Glutamatergic neuron (in vitro differentiated cells): ENCODE data around the gene ZNF385C. TPM values are rescaled to one million over a fixed set of nuclear protein-coding genes. Genes with fewer than 3 reads are reported as not detected.

Source experiments
- DNase-seq: peaks from one replicate; pipeline ENCODE4 v3.0.0; 2022
- H3K27ac Mint-ChIP-seq: one replicate; pipeline ENCODE4 v1.8.0; 2020; ENCODE audit warnings: mild to moderate bottlenecking, mixed read lengths, inconsistent platforms; ENCODE audit not compliant: unreplicated experiment
- H3K27me3 Mint-ChIP-seq: one replicate; pipeline ENCODE4 v1.8.0; 2020; ENCODE audit warnings: mild to moderate bottlenecking, moderate library complexity, mixed read lengths, inconsistent platforms; ENCODE audit not compliant: unreplicated experiment
- H3K36me3 Mint-ChIP-seq: one replicate; pipeline ENCODE4 v1.8.0; 2020; ENCODE audit warnings: mild to moderate bottlenecking, mixed read lengths, inconsistent platforms; ENCODE audit not compliant: unreplicated experiment
- H3K4me1 Mint-ChIP-seq: one replicate; pipeline ENCODE4 v1.8.0; 2020; ENCODE audit warnings: mild to moderate bottlenecking, low read depth, mixed read lengths, inconsistent platforms; ENCODE audit not compliant: unreplicated experiment
- H3K4me3 Mint-ChIP-seq: one replicate; pipeline ENCODE4 v1.8.0; 2020; ENCODE audit warnings: mild to moderate bottlenecking, mixed read lengths, inconsistent platforms; ENCODE audit not compliant: unreplicated experiment
- H3K9me3 Mint-ChIP-seq: one replicate; pipeline ENCODE4 v1.8.0; 2020; ENCODE audit warnings: mild to moderate bottlenecking, moderate library complexity, mixed read lengths, inconsistent platforms; ENCODE audit not compliant: unreplicated experiment
- CTCF ChIP-seq: fragments of 200-600 bp; sonication (generic); IDR thresholded peaks from one replicate; pipeline ENCODE4 v1.5.0; 2021; ENCODE audit not compliant: partially characterized antibody, unreplicated experiment
- total RNA-seq: library from RNA; stranded (reverse); fragmentation: NEBNext Ultra II Directional; extraction: Animal tissue kit (Norgen Biotek cat#: 25700); gene quantifications from one replicate; pipeline ENCODE4 v1.2.1, GENCODE V29; 2021; ENCODE audit not compliant: unreplicated experiment

Gene ZNF385C
- total RNA-seq, 1 donor from 2014 or later = 1.5 TPM

GRCh38 chr17:42065201-42065600 is 33.1 kb downstream of the ZNF385C start:
- TF ChIP-seq CTCF = no peak
- H3K4me3 Mint-ChIP-seq = no peak overlapping the region
- H3K27ac Mint-ChIP-seq = no peak overlapping the region
- H3K27me3 Mint-ChIP-seq = peaks cover 7% of the 10 kb centered on the region
- H3K36me3 Mint-ChIP-seq = no peaks in the 10 kb centered on the region
- DNase-seq = no peak
- H3K9me3 Mint-ChIP-seq = peaks cover 1% of the 10 kb centered on the region
- peaks cover 3% of the 10 kb centered on the region for H3K4me1 Mint-ChIP-seq

GRCh38 chr17:42062681-42063080 is 35.6 kb downstream of the ZNF385C start:
- H3K4me3 Mint-ChIP-seq = no peak overlapping the region
- H3K36me3 Mint-ChIP-seq = no peaks in the 10 kb centered on the region
- H3K9me3 Mint-ChIP-seq = peaks cover 1% of the 10 kb centered on the region
- H3K4me1 Mint-ChIP-seq = peaks cover 3% of the 10 kb centered on the region
- peaks cover 9% of the 10 kb centered on the region for H3K27me3 Mint-ChIP-seq
- no peak for DNase-seq
- TF ChIP-seq CTCF = no peak
- no peak overlapping the region for H3K27ac Mint-ChIP-seq

GRCh38 chr17:42061646-42062487 is 36.4 kb downstream of the ZNF385C start:
- peaks cover 3% of the 10 kb centered on the region for H3K4me1 Mint-ChIP-seq
- H3K36me3 Mint-ChIP-seq = no peaks in the 10 kb centered on the region
- peaks cover 1% of the 10 kb centered on the region for H3K9me3 Mint-ChIP-seq
- DNase-seq = no peak
- no peak overlapping the region for H3K27ac Mint-ChIP-seq
- no peak overlapping the region for H3K4me3 Mint-ChIP-seq
- TF ChIP-seq CTCF = no peak
- H3K27me3 Mint-ChIP-seq = peaks cover 9% of the 10 kb centered on the region

- TF ChIP-seq CTCF = no peak
- DNase-seq = no peak
- no peak overlapping the region for H3K4me3 Mint-ChIP-seq
- no peaks in the 10 kb centered on the region for H3K36me3 Mint-ChIP-seq
- peaks cover 3% of the 10 kb centered on the region for H3K4me1 Mint-ChIP-seq
- peaks cover 1% of the 10 kb centered on the region for H3K9me3 Mint-ChIP-seq
- peaks cover 9% of the 10 kb centered on the region for H3K27me3 Mint-ChIP-seq
- H3K27ac Mint-ChIP-seq = no peak overlapping the region
These were observed 38.0 kb downstream of the ZNF385C start for GRCh38 chr17:42060231-42060630.

GRCh38 chr17:42059815-42060214 is 38.5 kb downstream of the ZNF385C start:
- no peak for TF ChIP-seq CTCF
- H3K36me3 Mint-ChIP-seq = no peaks in the 10 kb centered on the region
- H3K9me3 Mint-ChIP-seq = peaks cover 1% of the 10 kb centered on the region
- DNase-seq = no peak
- no peak overlapping the region for H3K27ac Mint-ChIP-seq
- peaks cover 9% of the 10 kb centered on the region for H3K27me3 Mint-ChIP-seq
- H3K4me1 Mint-ChIP-seq = peaks cover 3% of the 10 kb centered on the region
- no peak overlapping the region for H3K4me3 Mint-ChIP-seq
